HG03442 (cell line): ENCODE results near the gene DPP6.
"Not testable (repeated sequence)": the region's sequence is repeated elsewhere in the genome, so short reads cannot be mapped to it uniquely, and the experiment has no call there.

Experiments used
- ATAC-seq: cut with Tn5 transposase; IDR thresholded peaks from one replicate; pipeline ENCODE4 v1.9.1; 2021; ENCODE audit warnings: mild to moderate bottlenecking, moderate library complexity; ENCODE audit not compliant: unreplicated experiment

DPP6 gene

GRCh38 chr7:154051643-154052529, at the start of gene DPP6:
DPP6 (plus strand) TSS chr7:154052398.
- not testable (repeated sequence) for ATAC-seq

DNA sequence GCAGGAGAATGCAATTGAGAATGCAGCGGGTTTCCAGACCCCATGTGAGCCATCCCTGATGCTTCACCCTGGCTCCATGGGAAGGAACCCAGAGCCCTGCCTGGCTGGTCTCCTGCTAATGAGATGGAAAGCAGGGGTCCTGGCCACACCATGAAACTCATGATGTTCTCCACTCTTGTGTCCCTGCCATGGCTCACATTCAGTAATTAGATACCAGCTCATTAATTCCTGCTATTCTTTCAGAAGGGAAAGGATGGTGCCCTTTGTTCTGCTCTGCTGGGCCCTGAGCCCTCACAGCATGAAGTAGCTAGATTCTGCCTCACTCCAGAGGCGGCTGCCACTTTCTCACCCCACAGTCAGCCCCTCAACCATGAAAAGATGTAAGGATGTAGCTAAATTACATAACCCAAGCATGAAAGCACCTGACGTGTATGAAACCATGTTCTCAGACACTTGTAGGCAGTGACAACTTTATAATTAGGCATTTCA, 42.7 kb upstream of the DPP6 start:
- ATAC-seq = not testable (repeated sequence)

DNA sequence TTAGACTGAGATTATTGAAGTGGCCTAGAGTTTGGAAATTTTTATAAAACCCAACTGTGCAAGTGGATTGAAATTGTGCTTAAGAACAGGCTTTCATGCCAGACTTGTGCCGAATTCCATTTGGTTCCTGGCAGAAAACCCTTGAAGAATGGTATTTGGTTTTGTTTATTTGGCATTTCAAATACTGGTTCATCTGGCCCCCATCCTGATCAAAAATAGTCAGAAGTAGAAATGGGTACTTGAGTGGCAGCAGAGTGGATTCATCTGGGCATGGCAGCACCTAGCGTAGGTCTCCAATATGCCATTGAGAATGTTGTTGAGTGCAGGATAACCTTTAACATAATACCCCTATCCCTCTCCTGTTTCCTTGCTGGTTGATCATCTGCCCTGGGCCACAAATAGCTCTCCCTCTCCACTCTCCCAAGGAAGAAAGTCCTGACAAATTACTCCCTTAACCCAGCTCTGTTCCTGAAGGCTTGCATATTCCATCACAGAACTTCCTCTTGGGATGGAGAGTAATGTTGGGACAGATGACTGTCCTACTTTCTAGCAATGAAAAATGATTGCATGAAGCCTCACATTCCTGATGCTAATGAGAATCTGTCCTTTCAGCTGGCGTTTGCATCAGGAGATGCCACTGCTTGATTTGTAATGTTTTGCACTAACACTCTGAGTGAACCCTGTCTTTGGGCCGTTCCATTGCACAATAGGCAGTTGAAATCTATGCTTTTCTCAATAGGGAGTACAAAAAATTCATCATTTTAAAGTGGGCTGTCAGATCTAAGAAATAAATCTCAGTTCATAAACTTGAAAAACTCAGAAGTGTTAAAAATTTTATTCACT, 41.3 kb upstream of the DPP6 start:
- ATAC-seq = not testable (repeated sequence)

- ATAC-seq = not testable (repeated sequence)
Observed at GRCh38 chr7:154012800-154013199, 39.4 kb upstream of the DPP6 start.

DNA sequence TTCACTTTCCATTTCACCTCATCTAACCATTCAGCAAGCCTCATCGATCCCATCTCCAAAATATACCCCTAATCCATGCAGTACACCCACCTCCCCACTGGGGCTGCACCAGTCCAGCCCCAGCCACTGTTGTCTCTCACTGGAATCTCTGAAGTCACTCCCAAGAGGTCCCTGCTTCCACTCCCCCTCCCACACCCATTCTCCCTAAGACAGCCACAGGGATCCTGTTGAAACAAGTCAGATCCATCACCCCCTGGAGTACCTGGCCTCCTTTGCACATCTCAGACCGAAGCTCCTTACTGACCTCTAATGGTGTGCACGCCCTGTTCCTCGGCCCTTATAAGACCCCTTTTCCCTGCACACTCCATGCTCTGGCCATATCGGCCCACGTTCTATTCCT, 36.6 kb upstream of the DPP6 start:
- not testable (repeated sequence) for ATAC-seq

GRCh38 chr7:154018354-154018753, 33.8 kb upstream of the DPP6 start:
- not testable (repeated sequence) for ATAC-seq

- not testable (repeated sequence) for ATAC-seq
Observed at GRCh38 chr7:154027805-154028204, 24.4 kb upstream of the DPP6 start.

GRCh38 chr7:154030476-154031080, 21.6 kb upstream of the DPP6 start:
- ATAC-seq = not testable (repeated sequence)

GRCh38 chr7:154039466-154040165, 12.6 kb upstream of the DPP6 start:
- ATAC-seq = peak; percentile 70

DNA sequence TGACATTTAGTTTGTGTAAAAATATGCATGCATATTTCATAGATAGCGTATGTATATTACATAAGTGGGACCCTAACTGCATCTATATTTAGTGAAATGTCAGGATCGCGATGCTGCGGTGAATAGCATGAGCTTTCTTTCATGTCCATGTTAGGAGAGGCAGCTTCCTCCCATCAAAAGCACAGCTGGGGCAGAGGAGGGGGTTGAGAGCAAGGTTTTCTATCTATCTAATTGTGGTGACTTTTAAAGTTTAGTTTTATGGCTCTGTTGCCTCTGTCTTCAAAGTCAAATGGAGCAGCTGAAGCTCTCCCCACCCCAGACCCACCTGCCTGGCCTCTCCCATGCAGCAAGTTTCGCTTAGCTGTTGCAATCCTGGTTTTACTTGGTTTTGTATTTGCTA, 1.8 kb upstream of the DPP6 start:
- not testable (repeated sequence) for ATAC-seq

DNA sequence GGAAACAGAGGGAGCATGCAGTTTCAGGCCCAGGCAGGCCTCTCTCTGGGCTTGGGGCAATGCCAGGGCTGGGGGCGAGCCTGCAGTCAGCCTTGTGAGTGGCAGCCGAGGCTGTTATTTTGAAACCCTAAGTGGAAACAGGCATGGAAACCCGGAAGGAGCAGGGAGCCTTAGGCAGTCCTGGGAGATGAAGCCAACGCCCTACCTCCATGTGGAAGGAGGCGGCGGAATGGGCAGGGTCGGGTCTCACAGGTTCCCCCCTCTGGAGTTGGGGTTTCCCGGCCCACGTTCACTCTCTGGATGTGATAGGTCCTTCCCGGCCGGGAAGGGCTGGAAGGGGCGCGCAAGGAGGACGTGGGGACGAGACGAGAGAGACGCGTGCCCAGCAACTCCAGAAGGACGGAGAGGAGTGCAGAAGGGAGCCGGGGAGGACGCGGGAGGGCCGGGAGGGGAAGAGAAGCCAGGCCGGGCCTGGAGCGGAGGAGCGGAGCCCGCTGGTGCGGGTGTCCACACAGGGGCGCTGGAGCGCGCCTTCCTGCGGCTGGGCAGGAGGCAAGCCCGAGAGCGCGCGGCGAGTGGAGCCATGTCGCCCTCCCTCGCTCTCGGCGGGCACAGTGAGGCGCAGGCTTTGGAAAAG, 1.1 kb upstream of the DPP6 start:
- ATAC-seq = not testable (repeated sequence)

GRCh38 chr7:154052530-154053252, 493 bp downstream of the DPP6 start:
- not testable (repeated sequence) for ATAC-seq

DNA sequence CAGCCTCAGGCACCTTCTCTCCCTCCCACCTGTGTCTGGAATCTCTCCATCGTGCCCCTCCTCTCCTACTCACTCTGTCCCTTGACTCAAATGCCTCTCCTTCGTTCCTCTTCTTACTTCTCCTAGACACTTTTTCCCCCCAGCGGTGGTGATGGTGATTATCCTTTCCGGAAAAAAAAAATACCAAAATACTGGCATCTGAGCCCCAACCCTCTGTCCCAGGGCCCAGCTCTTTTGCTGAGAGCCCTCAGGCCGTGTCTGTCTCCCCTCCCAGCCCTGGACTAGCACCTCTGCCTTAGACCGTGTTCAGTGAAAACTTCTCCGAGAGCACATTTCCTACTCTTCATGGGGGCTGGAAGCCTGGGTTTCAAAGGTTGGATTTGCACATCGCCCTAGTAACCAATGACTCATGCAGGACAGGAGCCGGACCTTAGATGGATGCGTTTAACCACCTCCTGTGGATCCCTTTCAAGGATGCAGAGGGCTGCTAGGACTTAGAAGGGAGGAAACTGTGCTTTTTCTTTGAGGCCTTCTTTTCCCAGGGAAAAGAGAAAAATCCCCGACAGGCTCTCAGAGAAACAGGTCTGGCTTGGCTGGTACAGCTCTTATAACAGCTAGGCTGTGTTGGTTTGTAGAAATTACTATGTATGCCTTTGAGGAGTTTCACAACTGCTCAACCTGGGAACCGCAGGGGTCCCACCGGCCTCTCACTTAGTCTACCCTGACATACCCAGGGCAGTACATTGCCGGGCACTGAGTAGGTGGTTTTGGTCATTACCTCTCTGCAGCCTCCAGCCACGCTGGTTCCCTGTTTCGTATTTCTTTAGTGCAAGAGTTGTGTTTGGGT, 1.5 kb downstream of the DPP6 start:
- not testable (repeated sequence) for ATAC-seq

- not testable (repeated sequence) for ATAC-seq
Observed at GRCh38 chr7:154054664-154055063, 2.5 kb downstream of the DPP6 start.

GRCh38 chr7:154055491-154056106, 3.4 kb downstream of the DPP6 start:
- ATAC-seq = not testable (repeated sequence)

GRCh38 chr7:154058783-154059182, 6.6 kb downstream of the DPP6 start:
- ATAC-seq = not testable (repeated sequence)

GRCh38 chr7:154060551-154060950, 8.4 kb downstream of the DPP6 start:
- ATAC-seq = not testable (repeated sequence)

DNA sequence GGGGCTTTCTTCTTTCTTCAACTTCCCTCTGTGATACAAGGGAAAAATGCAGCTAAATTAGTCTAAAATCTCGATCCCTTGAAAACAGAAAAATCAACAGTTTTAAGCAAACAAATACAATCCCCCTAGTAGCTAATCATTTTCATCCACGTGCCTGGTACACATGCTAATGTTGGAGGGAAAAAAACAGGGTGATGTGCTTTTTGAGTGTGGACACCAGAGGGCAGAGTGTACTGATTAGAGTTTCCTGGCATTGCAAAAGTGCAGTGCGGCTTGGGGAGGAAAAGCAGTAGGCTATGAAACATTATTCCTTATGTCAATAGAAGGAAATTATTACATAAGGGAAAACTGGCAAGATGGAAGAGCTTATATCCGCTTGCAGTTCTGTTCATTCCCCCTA, 19.6 kb downstream of the DPP6 start:
- not testable (repeated sequence) for ATAC-seq
